HEK293T (cell line): Measurements from ENCODE around the gene NIPSNAP3A.

Experiments used
- ARNT ChIP-seq: fragments of 450-650 bp; IDR thresholded peaks from 2 replicates; pipeline ENCODE4 v1.6.1; 2017; ENCODE audit warnings: mild to moderate bottlenecking
- LEF1 ChIP-seq: fragments of 450-650 bp; IDR thresholded peaks from 2 replicates; pipeline ENCODE4 v1.6.1; 2017; ENCODE audit warnings: mild to moderate bottlenecking, borderline replicate concordance
- SP1 ChIP-seq: fragments of 450-650 bp; IDR thresholded peaks from 2 replicates; pipeline ENCODE4 v1.6.1; 2017
- SUZ12 ChIP-seq: fragments of 450-650 bp; IDR thresholded peaks from 2 replicates; pipeline ENCODE4 v1.6.1; 2016; ENCODE audit warnings: mild to moderate bottlenecking
- TARDBP ChIP-seq: fragments of 450-650 bp; IDR thresholded peaks from 2 replicates; pipeline ENCODE4 v1.6.1; 2016

DNA sequence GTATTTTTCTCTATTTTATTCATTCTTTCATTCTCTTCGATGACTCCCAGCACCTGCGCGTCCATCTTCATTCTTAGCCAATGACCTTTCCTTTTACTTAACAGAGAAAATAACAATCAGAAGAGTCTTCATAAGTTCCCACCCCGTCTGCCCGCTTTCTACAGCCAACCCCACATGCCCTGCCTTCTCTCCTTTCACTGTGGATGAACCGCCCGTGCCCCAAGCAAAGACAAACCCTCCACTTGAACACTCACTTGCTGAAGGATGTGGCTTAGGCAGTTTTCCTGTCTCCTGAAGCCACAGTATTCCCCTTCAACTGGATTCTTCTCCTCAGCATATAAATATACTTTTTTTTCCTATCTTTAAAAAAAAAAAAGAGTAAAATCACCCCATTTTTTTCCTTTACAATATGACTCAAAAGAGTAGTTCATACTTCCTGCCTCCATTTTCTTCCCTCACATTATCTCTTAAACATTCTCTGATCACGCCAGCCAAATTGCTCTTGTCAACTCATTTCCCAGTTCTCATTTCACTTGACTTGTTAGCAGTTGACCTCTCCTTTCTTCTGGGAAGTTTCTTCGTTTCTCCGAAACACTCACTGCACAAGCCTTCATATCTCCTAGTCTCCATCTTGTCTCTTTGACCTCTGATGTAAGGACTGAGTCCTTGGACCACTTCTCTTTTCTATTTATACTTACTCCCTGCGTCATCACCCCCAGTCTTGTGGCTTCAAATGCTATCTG lies 27.5 kb downstream of the NIPSNAP3A start:
- TF ChIP-seq SP1 (no peak), SUZ12 (no peak), TARDBP (no peak), ARNT (no peak), LEF1 (no peak)
